CD14-positive monocyte (primary cell): ENCODE results near the gene PDIA2. TPM values are rescaled to one million over a fixed set of nuclear protein-coding genes. Genes with fewer than 3 reads are reported as not detected.
A peak's percentile ranks its signal among the peaks of the same experiment; 100 is the strongest.

Experiments used
- DNase-seq, 3 donors: peaks; one replicate each; pipeline ENCODE4 v3.0.0-alpha.2; 2011 to 2022
- H2AFZ ChIP-seq: 2 replicates; pipeline ENCODE4 v1.6.0; 2012; ENCODE audit warnings: mild to moderate bottlenecking, low read depth, low read length, inconsistent platforms; ENCODE audit not compliant: insufficient read depth, poor library complexity, severe bottlenecking
- H3K27ac ChIP-seq, 2 donors: 1 replicate in 1 of 2; 2 replicates in 1 of 2; pipeline ENCODE4 v1.5.1; 2012 to 2013; ENCODE audit warnings: low read length in 2 of 2, control low read depth in 1 of 2, inconsistent platforms in 1 of 2, low read depth in 1 of 2, mild to moderate bottlenecking in 1 of 2
- H3K27me3 ChIP-seq, 2 donors: one replicate each; pipeline versions ENCODE4 v1.6.0 to v1.6.1; 2011 to 2013; ENCODE audit warnings: low read length in 2 of 2; ENCODE audit not compliant: control insufficient read depth in 2 of 2, insufficient read depth in 2 of 2
- H3K36me3 ChIP-seq, 2 donors: replicated peaks in 1 of 2; 1 replicate in 1 of 2; 2 replicates in 1 of 2; pipeline versions ENCODE4 v1.5.1 to v1.6.1; 2012 to 2013; ENCODE audit warnings: low read length in 2 of 2, control low read depth in 1 of 2, inconsistent platforms in 1 of 2, mild to moderate bottlenecking in 1 of 2; ENCODE audit not compliant: insufficient read depth in 2 of 2, control insufficient read depth in 1 of 2
- H3K4me1 ChIP-seq, 2 donors: 1 replicate in 1 of 2; 2 replicates in 1 of 2; pipeline versions ENCODE4 v1.5.1 to v1.6.1; 2012 to 2013; ENCODE audit warnings: low read length in 2 of 2, control low read depth in 1 of 2, inconsistent platforms in 1 of 2, mild to moderate bottlenecking in 1 of 2, moderate library complexity in 1 of 2; ENCODE audit not compliant: insufficient read depth in 2 of 2, control insufficient read depth in 1 of 2
- H3K4me2 ChIP-seq: replicated peaks from 2 replicates; pipeline ENCODE3; 2012; ENCODE audit warnings: low read length, moderate library complexity, mild to moderate bottlenecking; ENCODE audit not compliant: poor library complexity, severe bottlenecking; ENCODE audit errors: extremely low read depth
- H3K4me3 ChIP-seq, 3 experiments: fragments of 200-600 bp in 1 of 3; sonication (generic) in 1 of 3; replicated peaks in 1 of 3; 1 replicate in 2 of 3; 2 replicates in 1 of 3; pipeline ENCODE4 v1.5.1; 2011 to 2013; ENCODE audit warnings: low read length in 3 of 3, mild to moderate bottlenecking in 3 of 3, control low read depth in 2 of 3, low read depth in 2 of 3, inconsistent platforms in 1 of 3, moderate library complexity in 1 of 3
- H3K79me2 ChIP-seq: 2 replicates; pipeline ENCODE4 v1.6.0; 2012; ENCODE audit warnings: mild to moderate bottlenecking, control low read depth, inconsistent platforms, low read length, moderate library complexity; ENCODE audit not compliant: insufficient read depth
- H3K9ac ChIP-seq: 2 replicates; pipeline ENCODE4 v1.6.0; 2017; ENCODE audit warnings: low read length, mild to moderate bottlenecking; ENCODE audit not compliant: insufficient read depth, poor library complexity, severe bottlenecking
- H3K9me3 ChIP-seq, 2 donors: replicated peaks in 1 of 2; 1 replicate in 1 of 2; 2 replicates in 1 of 2; pipeline versions ENCODE4 v1.5.1 to v1.6.1; 2012 to 2013; ENCODE audit warnings: low read length in 2 of 2, control low read depth in 1 of 2; ENCODE audit not compliant: control insufficient read depth in 1 of 2, insufficient read depth in 1 of 2
- H4K20me1 ChIP-seq: 2 replicates; pipeline ENCODE4 v1.6.0; 2012; ENCODE audit warnings: mild to moderate bottlenecking, low read length, control low read depth, moderate library complexity; ENCODE audit not compliant: insufficient read depth
- H3K27ac Mint-ChIP-seq, 7 donors: one replicate each; pipeline ENCODE4 v1.8.0; 2020; ENCODE audit warnings: mild to moderate bottlenecking in 7 of 7, mixed read lengths in 7 of 7, moderate library complexity in 6 of 7, inconsistent platforms in 2 of 7
- H3K27me3 Mint-ChIP-seq, 3 donors: one replicate each; pipeline ENCODE4 v1.8.0; 2021 to 2022; ENCODE audit warnings: low read depth in 3 of 3, mild to moderate bottlenecking in 3 of 3, mixed read lengths in 3 of 3, moderate library complexity in 3 of 3, inconsistent platforms in 1 of 3
- H3K36me3 Mint-ChIP-seq, 2 donors: one replicate each; pipeline ENCODE4 v1.8.0; 2020; ENCODE audit warnings: mixed read lengths in 2 of 2, inconsistent platforms in 1 of 2, mild to moderate bottlenecking in 1 of 2
- H3K4me1 Mint-ChIP-seq: one replicate; pipeline ENCODE4 v1.8.0; 2020; ENCODE audit warnings: mild to moderate bottlenecking, mixed read lengths
- H3K4me3 Mint-ChIP-seq, 2 donors: one replicate each; pipeline ENCODE4 v1.8.0; 2020; ENCODE audit warnings: mild to moderate bottlenecking in 2 of 2, mixed read lengths in 2 of 2, moderate library complexity in 1 of 2
- H3K9me3 Mint-ChIP-seq, 7 donors: one replicate each; pipeline ENCODE4 v1.8.0; 2020 to 2022; ENCODE audit warnings: mixed read lengths in 7 of 7, mild to moderate bottlenecking in 6 of 7, moderate library complexity in 6 of 7, inconsistent platforms in 2 of 7
- WGBS: methylation state at CpG from one replicate; pipeline ENCODE4 v1.1.5; 2013; ENCODE audit warnings: missing lambda C conversion rate; ENCODE audit not compliant: insufficient coverage; 5-methylcytosine and 5-hydroxymethylcytosine counted together
- intact Hi-C, 2 donors: fragments of 100-400 bp; cut with micrococcal nuclease; formaldehyde crosslinking; loops; one replicate each; pipeline versions ENCODE4 v1.15.0 to v1.15.1; 2023
- polyA plus RNA-seq, 3 donors: library from polyadenylated mRNA; depleted of rRNA in 1 of 3; unstranded in 2 of 3; stranded (reverse) in 1 of 3; fragments of 300-500 nt in 2 of 3; fragments of >200 nt in 1 of 3; fragmentation: Illumina TruSeq in 2 of 3; gene quantifications; 1 replicate in 2 of 3; 2 replicates in 1 of 3; pipeline ENCODE4 v1.2.3, GENCODE V29; 2012 to 2021
- TF ChIP-seq, protein P1 (sequence below): fragments of 200-600 bp; IDR thresholded peaks from one replicate; pipeline ENCODE4 v1.8.0; 2022; ENCODE audit warnings: antibody characterized with exemption, mild to moderate bottlenecking

Gene PDIA2
- polyA plus RNA-seq, 3 donors: not detected

GRCh38 chr16:278863-279366 is 4.0 kb upstream of the PDIA2 start:
- Histone ChIP-seq H3K9ac (no peak overlapping the region), H3K36me3 (no peaks in the 10 kb centered on the region), H2AFZ (no peak overlapping the region), H3K9me3 (peaks cover 0 to 12% of the 10 kb centered on the region in 2 donors), H3K4me3 (no peak overlapping the region), H3K27ac (no peak overlapping the region), H3K4me1 (peaks cover 3 to 6% of the 10 kb centered on the region in 2 donors), H3K79me2 (no peaks in the 10 kb centered on the region), H3K27me3 (peaks cover 9 to 59% of the 10 kb centered on the region in 2 donors), H4K20me1 (no peaks in the 10 kb centered on the region), H3K4me2 (no peak overlapping the region)
- H3K27ac Mint-ChIP-seq: no peak overlapping the region
- peaks cover 2% of the 10 kb centered on the region for H3K4me1 Mint-ChIP-seq
- peaks cover 45 to 77% (median 69%) of the 10 kb centered on the region in 3 donors for H3K27me3 Mint-ChIP-seq
- no peak for DNase-seq
- TF ChIP-seq, protein P1, sequence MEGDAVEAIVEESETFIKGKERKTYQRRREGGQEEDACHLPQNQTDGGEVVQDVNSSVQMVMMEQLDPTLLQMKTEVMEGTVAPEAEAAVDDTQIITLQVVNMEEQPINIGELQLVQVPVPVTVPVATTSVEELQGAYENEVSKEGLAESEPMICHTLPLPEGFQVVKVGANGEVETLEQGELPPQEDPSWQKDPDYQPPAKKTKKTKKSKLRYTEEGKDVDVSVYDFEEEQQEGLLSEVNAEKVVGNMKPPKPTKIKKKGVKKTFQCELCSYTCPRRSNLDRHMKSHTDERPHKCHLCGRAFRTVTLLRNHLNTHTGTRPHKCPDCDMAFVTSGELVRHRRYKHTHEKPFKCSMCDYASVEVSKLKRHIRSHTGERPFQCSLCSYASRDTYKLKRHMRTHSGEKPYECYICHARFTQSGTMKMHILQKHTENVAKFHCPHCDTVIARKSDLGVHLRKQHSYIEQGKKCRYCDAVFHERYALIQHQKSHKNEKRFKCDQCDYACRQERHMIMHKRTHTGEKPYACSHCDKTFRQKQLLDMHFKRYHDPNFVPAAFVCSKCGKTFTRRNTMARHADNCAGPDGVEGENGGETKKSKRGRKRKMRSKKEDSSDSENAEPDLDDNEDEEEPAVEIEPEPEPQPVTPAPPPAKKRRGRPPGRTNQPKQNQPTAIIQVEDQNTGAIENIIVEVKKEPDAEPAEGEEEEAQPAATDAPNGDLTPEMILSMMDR: no peak
- WGBS: 35% methylated on average over 4 of the region's 6 CpGs
- H3K36me3 Mint-ChIP-seq: no peaks in the 10 kb centered on the region
- intact Hi-C loops: no loop called here
- H3K9me3 Mint-ChIP-seq: peaks cover 0 to 5% (median 4%) of the 10 kb centered on the region in 7 donors
- peak overlapping the region in 1 of 2 donors; percentile 10 for H3K4me3 Mint-ChIP-seq

DNA sequence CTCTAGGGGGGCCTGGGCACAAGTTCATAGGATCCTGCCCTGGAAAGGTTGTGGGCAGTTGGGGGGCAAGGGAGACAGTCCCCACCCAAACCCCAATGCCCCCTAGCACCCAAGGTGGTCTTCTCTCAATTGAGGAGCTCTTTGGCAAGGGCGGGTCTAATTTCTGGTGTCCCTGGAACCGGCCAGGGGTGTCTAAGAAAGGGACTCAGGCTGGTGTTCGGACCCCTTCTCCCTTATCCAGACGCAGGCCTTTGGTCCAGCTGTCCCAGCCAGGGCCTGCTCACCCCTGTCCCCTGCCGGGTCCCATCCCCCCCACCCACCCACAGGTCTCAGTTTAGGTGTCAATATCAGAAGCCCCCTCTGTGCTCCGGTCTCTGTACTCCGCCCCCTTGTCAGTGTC is 3.4 kb upstream of the PDIA2 start:
- Mint-ChIP-seq H3K4me3 (peak overlapping the region in 1 of 2 donors; percentile 10), H3K4me1 (peaks cover 2% of the 10 kb centered on the region), H3K36me3 (no peaks in the 10 kb centered on the region), H3K27ac (no peak overlapping the region), H3K27me3 (peaks cover 45 to 71% (median 63%) of the 10 kb centered on the region in 3 donors), H3K9me3 (peaks cover 0 to 5% (median 4%) of the 10 kb centered on the region in 7 donors)
- Histone ChIP-seq H3K9me3 (peaks cover 0 to 12% of the 10 kb centered on the region in 2 donors), H3K36me3 (no peaks in the 10 kb centered on the region), H3K9ac (no peak overlapping the region), H4K20me1 (no peaks in the 10 kb centered on the region), H3K27ac (no peak overlapping the region), H3K27me3 (peaks cover 9 to 54% of the 10 kb centered on the region in 2 donors), H2AFZ (no peak overlapping the region), H3K79me2 (no peaks in the 10 kb centered on the region), H3K4me3 (no peak overlapping the region), H3K4me2 (no peak overlapping the region), H3K4me1 (peaks cover 3 to 6% of the 10 kb centered on the region in 2 donors)
- DNase-seq: no peak
- WGBS: 90% methylated on average over 5 of the region's 7 CpGs
- intact Hi-C loops: no loop called here
- TF ChIP-seq, protein P1: no peak
